CD14-positive monocyte (primary cell): ENCODE results near the gene SLC9A4. TPM values are rescaled to one million over a fixed set of nuclear protein-coding genes. Genes with fewer than 3 reads are reported as not detected.

ENCODE experiments used
- DNase-seq, 3 donors: peaks; one replicate each; pipeline ENCODE4 v3.0.0-alpha.2; 2011 to 2022
- H2AFZ ChIP-seq: 2 replicates; pipeline ENCODE4 v1.6.0; 2012; ENCODE audit warnings: mild to moderate bottlenecking, low read depth, low read length, inconsistent platforms; ENCODE audit not compliant: insufficient read depth, poor library complexity, severe bottlenecking
- H3K27ac ChIP-seq, 2 donors: 1 replicate in 1 of 2; 2 replicates in 1 of 2; pipeline ENCODE4 v1.5.1; 2012 to 2013; ENCODE audit warnings: low read length in 2 of 2, control low read depth in 1 of 2, inconsistent platforms in 1 of 2, low read depth in 1 of 2, mild to moderate bottlenecking in 1 of 2
- H3K27me3 ChIP-seq, 2 donors: one replicate each; pipeline versions ENCODE4 v1.6.0 to v1.6.1; 2011 to 2013; ENCODE audit warnings: low read length in 2 of 2; ENCODE audit not compliant: control insufficient read depth in 2 of 2, insufficient read depth in 2 of 2
- H3K36me3 ChIP-seq, 2 donors: replicated peaks in 1 of 2; 1 replicate in 1 of 2; 2 replicates in 1 of 2; pipeline versions ENCODE4 v1.5.1 to v1.6.1; 2012 to 2013; ENCODE audit warnings: low read length in 2 of 2, control low read depth in 1 of 2, inconsistent platforms in 1 of 2, mild to moderate bottlenecking in 1 of 2; ENCODE audit not compliant: insufficient read depth in 2 of 2, control insufficient read depth in 1 of 2
- H3K4me1 ChIP-seq, 2 donors: 1 replicate in 1 of 2; 2 replicates in 1 of 2; pipeline versions ENCODE4 v1.5.1 to v1.6.1; 2012 to 2013; ENCODE audit warnings: low read length in 2 of 2, control low read depth in 1 of 2, inconsistent platforms in 1 of 2, mild to moderate bottlenecking in 1 of 2, moderate library complexity in 1 of 2; ENCODE audit not compliant: insufficient read depth in 2 of 2, control insufficient read depth in 1 of 2
- H3K4me2 ChIP-seq: replicated peaks from 2 replicates; pipeline ENCODE3; 2012; ENCODE audit warnings: low read length, moderate library complexity, mild to moderate bottlenecking; ENCODE audit not compliant: poor library complexity, severe bottlenecking; ENCODE audit errors: extremely low read depth
- H3K4me3 ChIP-seq, 3 experiments: fragments of 200-600 bp in 1 of 3; sonication (generic) in 1 of 3; replicated peaks in 1 of 3; 1 replicate in 2 of 3; 2 replicates in 1 of 3; pipeline ENCODE4 v1.5.1; 2011 to 2013; ENCODE audit warnings: low read length in 3 of 3, mild to moderate bottlenecking in 3 of 3, control low read depth in 2 of 3, low read depth in 2 of 3, inconsistent platforms in 1 of 3, moderate library complexity in 1 of 3
- H3K79me2 ChIP-seq: 2 replicates; pipeline ENCODE4 v1.6.0; 2012; ENCODE audit warnings: mild to moderate bottlenecking, control low read depth, inconsistent platforms, low read length, moderate library complexity; ENCODE audit not compliant: insufficient read depth
- H3K9ac ChIP-seq: 2 replicates; pipeline ENCODE4 v1.6.0; 2017; ENCODE audit warnings: low read length, mild to moderate bottlenecking; ENCODE audit not compliant: insufficient read depth, poor library complexity, severe bottlenecking
- H3K9me3 ChIP-seq, 2 donors: replicated peaks in 1 of 2; 1 replicate in 1 of 2; 2 replicates in 1 of 2; pipeline versions ENCODE4 v1.5.1 to v1.6.1; 2012 to 2013; ENCODE audit warnings: low read length in 2 of 2, control low read depth in 1 of 2; ENCODE audit not compliant: control insufficient read depth in 1 of 2, insufficient read depth in 1 of 2
- H4K20me1 ChIP-seq: 2 replicates; pipeline ENCODE4 v1.6.0; 2012; ENCODE audit warnings: mild to moderate bottlenecking, low read length, control low read depth, moderate library complexity; ENCODE audit not compliant: insufficient read depth
- H3K27ac Mint-ChIP-seq, 7 donors: one replicate each; pipeline ENCODE4 v1.8.0; 2020; ENCODE audit warnings: mild to moderate bottlenecking in 7 of 7, mixed read lengths in 7 of 7, moderate library complexity in 6 of 7, inconsistent platforms in 2 of 7
- H3K27me3 Mint-ChIP-seq, 3 donors: one replicate each; pipeline ENCODE4 v1.8.0; 2021 to 2022; ENCODE audit warnings: low read depth in 3 of 3, mild to moderate bottlenecking in 3 of 3, mixed read lengths in 3 of 3, moderate library complexity in 3 of 3, inconsistent platforms in 1 of 3
- H3K36me3 Mint-ChIP-seq, 2 donors: one replicate each; pipeline ENCODE4 v1.8.0; 2020; ENCODE audit warnings: mixed read lengths in 2 of 2, inconsistent platforms in 1 of 2, mild to moderate bottlenecking in 1 of 2
- H3K4me1 Mint-ChIP-seq: one replicate; pipeline ENCODE4 v1.8.0; 2020; ENCODE audit warnings: mild to moderate bottlenecking, mixed read lengths
- H3K4me3 Mint-ChIP-seq, 2 donors: one replicate each; pipeline ENCODE4 v1.8.0; 2020; ENCODE audit warnings: mild to moderate bottlenecking in 2 of 2, mixed read lengths in 2 of 2, moderate library complexity in 1 of 2
- H3K9me3 Mint-ChIP-seq, 7 donors: one replicate each; pipeline ENCODE4 v1.8.0; 2020 to 2022; ENCODE audit warnings: mixed read lengths in 7 of 7, mild to moderate bottlenecking in 6 of 7, moderate library complexity in 6 of 7, inconsistent platforms in 2 of 7
- CTCF ChIP-seq: fragments of 200-600 bp; IDR thresholded peaks from one replicate; pipeline ENCODE4 v1.8.0; 2022; ENCODE audit warnings: antibody characterized with exemption, mild to moderate bottlenecking
- WGBS: methylation state at CpG from one replicate; pipeline ENCODE4 v1.1.5; 2013; ENCODE audit warnings: missing lambda C conversion rate; ENCODE audit not compliant: insufficient coverage; 5-methylcytosine and 5-hydroxymethylcytosine counted together
- intact Hi-C, 2 donors: fragments of 100-400 bp; cut with micrococcal nuclease; formaldehyde crosslinking; loops; one replicate each; pipeline versions ENCODE4 v1.15.0 to v1.15.1; 2023
- polyA plus RNA-seq, 3 donors: library from polyadenylated mRNA; depleted of rRNA in 1 of 3; unstranded in 2 of 3; stranded (reverse) in 1 of 3; fragments of 300-500 nt in 2 of 3; fragments of >200 nt in 1 of 3; fragmentation: Illumina TruSeq in 2 of 3; gene quantifications; 1 replicate in 2 of 3; 2 replicates in 1 of 3; pipeline ENCODE4 v1.2.3, GENCODE V29; 2012 to 2021

The SLC9A4 gene
- polyA plus RNA-seq, 3 donors, result not detected

- TF ChIP-seq CTCF, result no peak
- no peaks in the 10 kb centered on the region for H3K36me3 Mint-ChIP-seq
- Histone ChIP-seq H2AFZ (no peak overlapping the region), H3K9ac (no peak overlapping the region), H3K4me2 (no peak overlapping the region), H3K27ac (no peak overlapping the region), H3K79me2 (no peaks in the 10 kb centered on the region), H3K9me3 (no peaks in the 10 kb centered on the region), H3K4me3 (no peak overlapping the region), H3K27me3 (peaks cover 0 to 2% of the 10 kb centered on the region in 2 donors), H3K36me3 (no peaks in the 10 kb centered on the region), H3K4me1 (no peaks in the 10 kb centered on the region), H4K20me1 (no peaks in the 10 kb centered on the region)
- no peak for DNase-seq
- no peaks in the 10 kb centered on the region for H3K4me1 Mint-ChIP-seq
- WGBS, result 78% methylated on average over 6 of the region's 7 CpGs
- H3K27ac Mint-ChIP-seq, result no peak overlapping the region
- intact Hi-C loops, result no loop called here
- H3K9me3 Mint-ChIP-seq, result peaks cover 0 to 1% (median 0%) of the 10 kb centered on the region in 7 donors
- peaks cover 4 to 15% (median 9%) of the 10 kb centered on the region in 3 donors for H3K27me3 Mint-ChIP-seq
- no peak overlapping the region for H3K4me3 Mint-ChIP-seq
Observed at GRCh38 chr2:102481931-102482330, 8.9 kb downstream of the SLC9A4 start.

DNA sequence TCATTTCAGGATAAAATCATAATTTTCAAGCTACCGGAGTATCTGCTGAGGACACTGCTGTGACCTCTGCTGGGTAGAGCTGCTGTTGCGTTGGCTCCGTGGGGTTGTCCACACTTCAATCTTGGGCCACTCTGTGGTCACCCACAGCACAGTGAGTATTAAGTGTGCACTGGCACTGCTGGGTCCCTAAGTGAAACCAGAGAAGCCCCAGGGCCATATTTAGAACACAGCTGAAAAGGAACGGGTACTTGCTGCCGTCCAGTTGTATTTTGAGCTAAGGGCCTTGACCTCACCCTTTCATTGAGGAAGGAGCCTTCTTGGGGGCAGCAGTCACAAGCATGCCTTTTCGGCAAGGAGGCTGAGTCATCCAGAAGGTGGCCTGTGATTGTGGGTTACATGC is 10.1 kb downstream of the SLC9A4 start:
- intact Hi-C loops, result no loop called here
- Mint-ChIP-seq H3K4me3 (no peak overlapping the region), H3K27me3 (peaks cover 11 to 20% (median 15%) of the 10 kb centered on the region in 3 donors), H3K9me3 (peaks cover 0 to 1% (median 0%) of the 10 kb centered on the region in 7 donors), H3K4me1 (peaks cover under 1% of the 10 kb centered on the region), H3K36me3 (no peaks in the 10 kb centered on the region), H3K27ac (no peak overlapping the region)
- no peaks in the 10 kb centered on the region for H3K36me3 ChIP-seq
- H3K9me3 ChIP-seq, result no peaks in the 10 kb centered on the region
- no peaks in the 10 kb centered on the region for H4K20me1 ChIP-seq
- DNase-seq, result no peak
- no peak for TF ChIP-seq CTCF
- H3K27me3 ChIP-seq, result peaks cover 0 to 4% of the 10 kb centered on the region in 2 donors
- 84% methylated on average over 6 of the region's 6 CpGs for WGBS
- no peaks in the 10 kb centered on the region for H3K79me2 ChIP-seq
- no peak overlapping the region for H3K4me3 ChIP-seq
- no peaks in the 10 kb centered on the region for H3K4me1 ChIP-seq
- H3K4me2 ChIP-seq, result no peak overlapping the region
- no peak overlapping the region for H2AFZ ChIP-seq
- H3K27ac ChIP-seq, result no peak overlapping the region
- no peak overlapping the region for H3K9ac ChIP-seq
